GM19239 (cell line): ENCODE measurements around the gene C7.

Source experiments
- DNase-seq: peaks from one replicate; pipeline ENCODE4 v3.0.0; 2011; ENCODE audit warnings: low spot score; ENCODE audit not compliant: insufficient read length
- FAIRE-seq: peaks from 2 replicates; lab custom pipeline; 2011; peaks lifted over from hg19 to GRCh38; lab: Jason Lieb, UNC

C7 gene

GRCh38 chr5:40915341-40915926 lies 6.1 kb downstream of the C7 start:
- FAIRE-seq: no peak

GRCh38 chr5:40916226-40916625 lies 6.9 kb downstream of the C7 start:
- no peak for FAIRE-seq
- no peak for DNase-seq

More at GRCh38 chr5:40915341-40915926, 6.1 kb downstream of the C7 start:
- DNase-seq: no peak

DNA sequence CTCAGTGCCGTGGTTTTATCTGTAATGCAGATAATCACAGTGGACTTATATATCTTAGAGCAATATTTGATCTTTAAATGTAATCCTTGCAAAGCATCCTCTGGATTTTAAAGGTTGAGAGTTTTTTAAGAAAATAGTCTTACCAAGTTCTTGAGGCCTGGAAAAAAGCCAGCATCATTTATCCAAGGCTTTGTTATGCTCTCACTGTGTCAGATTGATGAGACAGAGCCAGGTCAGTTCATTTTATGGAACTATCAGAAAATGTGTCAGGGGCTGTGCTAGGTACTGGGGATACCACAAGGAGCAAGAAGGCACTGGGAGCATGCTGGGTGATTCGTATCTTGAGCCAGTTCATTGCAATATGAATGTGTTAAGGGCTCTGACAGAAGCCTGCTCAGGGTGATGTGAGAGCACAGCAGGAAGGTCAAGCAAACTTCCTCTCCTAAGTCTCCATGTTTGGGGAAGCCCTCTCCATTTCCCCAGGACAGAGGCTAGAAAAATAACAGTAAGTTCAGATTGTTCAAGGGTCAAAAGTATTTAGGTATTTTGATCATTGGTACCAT lies 19.7 kb downstream of the C7 start:
- DNase-seq (no peak), FAIRE-seq (no peak)

- no peak for DNase-seq
- no peak for FAIRE-seq
Observed at GRCh38 chr5:40932766-40933165, 23.5 kb downstream of the C7 start.

GRCh38 chr5:40937075-40937474 lies 27.8 kb downstream of the C7 start:
- DNase-seq (no peak), FAIRE-seq (no peak)

GRCh38 chr5:40939753-40940152 lies 30.5 kb downstream of the C7 start:
- DNase-seq (no peak), FAIRE-seq (no peak)

- FAIRE-seq (no peak), DNase-seq (no peak)
Observed at GRCh38 chr5:40945111-40945510, 35.8 kb downstream of the C7 start.

DNA sequence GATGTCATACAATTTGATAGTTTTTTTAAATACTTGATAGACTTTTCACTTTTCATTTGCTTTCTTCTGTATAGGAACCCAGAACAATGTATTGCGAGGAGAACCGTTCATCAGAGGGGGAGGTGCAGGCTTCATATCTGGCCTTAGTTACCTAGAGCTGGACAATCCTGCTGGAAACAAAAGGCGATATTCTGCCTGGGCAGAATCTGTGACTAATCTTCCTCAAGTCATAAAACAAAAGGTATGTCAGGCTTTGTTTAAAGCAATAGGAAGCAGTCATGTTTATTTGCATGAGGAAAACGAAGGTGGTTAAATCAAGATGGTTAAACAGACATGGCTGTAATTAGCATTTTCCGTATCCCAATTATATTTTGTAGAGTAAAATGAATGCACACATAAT lies 46.0 kb downstream of the C7 start:
- FAIRE-seq (no peak), DNase-seq (no peak)

DNA sequence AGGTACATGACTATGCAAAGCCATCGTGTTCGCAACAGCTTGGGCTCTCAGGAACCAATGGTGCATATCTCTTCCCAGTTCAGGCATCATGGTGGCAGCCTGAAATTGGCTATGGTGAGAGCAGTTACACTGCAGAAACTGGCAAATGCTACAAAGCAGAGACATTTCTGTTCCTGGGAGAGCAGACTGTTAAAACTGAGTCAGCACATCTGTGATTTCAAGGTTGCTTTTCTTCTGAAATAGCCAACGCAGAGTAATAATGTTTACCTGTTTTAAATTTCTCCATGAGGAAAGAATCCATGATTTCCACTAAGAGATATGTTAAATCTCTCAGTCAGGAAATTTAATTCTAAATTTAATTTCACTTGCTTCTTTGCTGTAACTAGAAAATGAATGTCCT lies 47.8 kb downstream of the C7 start:
- no peak for FAIRE-seq

DNA sequence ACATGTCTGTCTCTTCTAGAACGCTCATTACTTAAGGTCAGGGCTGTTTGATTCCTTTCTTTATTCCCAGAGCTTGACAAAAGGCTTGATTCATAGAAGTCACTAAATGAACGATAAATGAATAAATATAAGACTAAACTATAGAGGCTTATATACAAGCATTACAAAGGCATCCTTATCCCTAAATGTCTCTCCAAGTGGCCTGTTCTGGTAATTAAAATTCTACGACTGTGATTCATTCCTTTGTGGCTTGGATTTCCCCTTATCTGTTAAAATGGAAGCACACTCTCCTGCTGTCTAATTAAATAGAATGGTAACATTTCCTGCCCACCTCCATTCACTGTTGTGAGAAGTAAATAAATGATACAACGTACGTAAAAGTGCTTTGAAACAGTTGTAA lies 49.5 kb downstream of the C7 start:
- FAIRE-seq (no peak), DNase-seq (no peak)

More for the DNA sequence above, 47.8 kb downstream of the C7 start:
- no peak for DNase-seq

DNA sequence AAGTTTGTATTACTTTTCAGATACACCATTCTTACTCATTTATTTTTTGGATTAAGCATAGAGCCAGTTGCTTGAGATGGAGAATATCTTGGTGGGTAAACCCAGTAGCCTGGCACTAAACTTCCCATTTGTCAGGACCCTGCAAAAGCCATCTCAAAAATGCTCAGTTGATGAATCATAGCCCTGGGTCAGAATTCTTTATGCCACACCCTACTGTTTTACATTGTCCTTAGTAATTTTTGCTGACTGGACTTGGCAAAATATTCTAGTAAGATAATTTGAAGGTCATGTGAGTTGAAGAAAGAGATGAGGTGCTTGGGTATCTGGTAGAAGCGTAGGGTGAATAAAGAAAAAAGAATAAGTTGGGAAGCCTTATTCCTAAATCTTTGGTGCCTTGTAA lies 50.7 kb downstream of the C7 start:
- FAIRE-seq: no peak
- no peak for DNase-seq

DNA sequence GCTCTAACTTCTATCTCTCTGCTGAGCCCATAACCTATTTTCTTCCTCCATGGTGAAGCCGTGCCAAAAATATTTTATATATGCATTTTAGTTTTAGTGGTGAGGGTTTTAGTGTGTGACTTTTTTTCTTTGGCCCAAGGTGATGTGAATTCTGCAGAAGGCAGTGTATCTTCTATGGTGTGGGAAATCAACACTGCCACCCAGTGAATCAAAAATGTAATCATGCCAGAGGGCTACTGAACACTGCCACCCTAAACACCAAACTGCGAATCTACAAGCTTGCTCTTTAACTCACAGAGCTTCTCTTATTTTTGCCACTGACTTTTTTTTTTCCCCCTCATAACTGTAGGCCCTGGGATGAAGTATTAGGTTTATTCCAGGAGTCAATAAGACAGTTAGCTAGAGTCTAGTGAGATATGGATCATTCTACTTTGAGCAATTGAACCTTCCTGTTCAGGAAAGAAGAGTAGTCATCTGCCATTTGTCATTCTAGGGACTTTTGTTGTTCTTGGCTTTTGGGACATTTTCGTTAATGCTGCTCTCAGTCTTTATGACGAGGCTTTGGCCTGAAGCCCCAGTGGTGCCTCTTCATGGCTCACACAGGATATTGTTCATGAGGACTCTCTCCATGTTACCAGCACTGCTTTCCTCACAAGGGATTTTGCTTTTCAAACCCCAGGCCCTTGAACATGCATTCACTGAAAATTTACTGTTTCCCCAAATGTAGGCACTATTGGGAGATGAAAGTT lies 53.1 kb downstream of the C7 start:
- DNase-seq (no peak), FAIRE-seq (no peak)

GRCh38 chr5:40972434-40972833 lies 63.1 kb downstream of the C7 start:
- FAIRE-seq (no peak), DNase-seq (no peak)

DNA sequence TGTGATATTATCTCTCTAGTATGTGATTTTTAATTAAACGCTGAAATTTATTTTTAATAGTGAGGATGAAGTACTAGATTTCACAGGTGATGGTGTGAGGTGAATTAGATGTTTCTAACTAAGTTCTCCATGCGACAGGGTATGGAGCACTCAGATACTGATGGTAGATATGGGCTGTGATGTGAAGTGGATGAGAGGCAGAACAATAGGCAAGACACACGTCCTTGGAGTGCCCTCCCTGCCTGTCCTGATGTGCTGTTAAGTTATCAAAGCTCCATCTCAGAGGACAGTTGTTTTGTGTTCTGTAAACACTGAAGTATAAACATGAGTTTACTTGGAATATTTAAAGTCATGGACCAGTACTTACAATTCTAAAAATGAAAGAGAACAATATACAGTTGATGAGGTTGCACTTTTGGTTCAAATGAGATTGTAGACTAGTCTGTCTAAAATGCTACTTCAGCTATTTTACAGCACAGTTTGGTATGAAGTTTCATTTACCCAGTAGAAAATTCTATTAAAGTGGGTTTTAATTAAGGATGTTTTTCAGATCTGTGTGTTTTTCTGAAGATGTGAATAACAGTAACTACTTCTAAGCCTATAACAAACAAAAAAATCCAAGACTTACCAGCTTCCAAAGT lies 64.2 kb downstream of the C7 start:
- no peak for FAIRE-seq
- no peak for DNase-seq

DNA sequence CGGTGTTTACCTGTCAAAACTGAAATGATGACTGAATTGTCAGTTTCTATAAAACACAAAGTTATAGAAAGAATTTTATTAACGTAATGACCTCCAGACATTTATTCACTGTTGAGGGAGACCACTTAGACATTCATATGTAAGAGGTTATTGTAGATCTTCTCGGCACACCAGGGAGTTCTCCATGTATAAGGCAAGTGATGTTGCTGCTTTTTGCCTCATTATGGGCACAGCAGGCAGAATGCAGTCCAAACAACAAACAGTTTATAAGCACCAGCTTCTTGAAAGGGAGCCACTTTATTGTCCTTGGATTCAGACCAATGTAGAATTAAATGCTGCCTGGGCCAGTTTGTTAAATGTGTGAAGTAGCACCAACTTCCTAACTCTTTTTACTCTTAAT lies 66.7 kb downstream of the C7 start:
- no peak for FAIRE-seq

GRCh38 chr5:40976836-40977235 lies 67.5 kb downstream of the C7 start:
- no peak for FAIRE-seq
- no peak for DNase-seq

More for the DNA sequence above, 66.7 kb downstream of the C7 start:
- no peak for DNase-seq

DNA sequence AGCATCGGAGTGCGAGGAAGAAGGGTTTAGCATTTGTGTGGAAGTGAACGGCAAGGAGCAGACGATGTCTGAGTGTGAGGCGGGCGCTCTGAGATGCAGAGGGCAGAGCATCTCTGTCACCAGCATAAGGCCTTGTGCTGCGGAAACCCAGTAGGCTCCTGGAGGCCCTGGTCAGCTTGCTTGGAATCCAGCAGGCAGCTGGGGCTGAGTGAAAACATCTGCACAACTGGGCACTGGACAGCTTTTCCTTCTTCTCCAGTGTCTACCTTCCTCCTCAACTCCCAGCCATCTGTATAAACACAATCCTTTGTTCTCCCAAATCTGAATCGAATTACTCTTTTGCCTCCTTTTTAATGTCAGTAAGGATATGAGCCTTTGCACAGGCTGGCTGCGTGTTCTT lies 72.1 kb downstream of the C7 start:
- FAIRE-seq: no peak

GRCh38 chr5:40983781-40984180 lies 74.5 kb downstream of the C7 start:
- no peak for FAIRE-seq
- no peak for DNase-seq

More for the DNA sequence above, 72.1 kb downstream of the C7 start:
- no peak for DNase-seq

GRCh38 chr5:40984884-40985283 lies 75.6 kb downstream of the C7 start:
- FAIRE-seq (no peak), DNase-seq (no peak)

GRCh38 chr5:40985501-40985900 lies 76.2 kb downstream of the C7 start:
- DNase-seq (no peak), FAIRE-seq (no peak)

DNA sequence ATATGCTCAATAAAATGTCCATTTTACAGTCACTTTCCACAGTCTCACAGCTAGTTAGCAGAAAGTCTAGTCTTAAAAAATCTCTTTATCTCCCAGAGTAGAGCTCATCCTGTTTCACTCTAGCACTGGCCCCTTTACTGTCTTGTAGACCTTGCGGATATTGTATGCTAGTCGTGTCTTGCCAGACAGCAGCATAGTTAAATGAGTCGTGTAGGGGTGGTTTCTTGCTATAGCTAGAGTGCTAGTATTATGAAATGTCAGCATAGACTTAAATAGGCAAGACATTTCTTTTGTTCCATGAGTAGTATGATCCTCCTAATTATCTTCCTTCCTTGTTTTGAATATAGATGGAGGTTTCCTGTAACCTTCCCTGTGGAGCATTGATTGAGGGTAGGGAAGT lies 77.4 kb downstream of the C7 start:
- DNase-seq (no peak), FAIRE-seq (no peak)
